ENCODE results near the gene ALPK3. TPM values are rescaled to one million over a fixed set of nuclear protein-coding genes. Genes with fewer than 3 reads are reported as not detected.

The ALPK3 gene
- total and polyA plus RNA-seq, 10 of the 15 experiments (the other 5 are each of a cell fraction or from before 2014, with no cell fraction given) = under 0.01 to 0.05 (median 0.02) TPM; not detected in 6

GRCh38 chr15:84898761-84899160, 81.6 kb downstream of the ALPK3 start (continued):
- TF ChIP-seq CEBPZ (IDR thresholded peaks at IDR 0.05; ENCODE audit: low read depth, low read length) = no peak
- no peak for TF ChIP-seq TCF7 (IDR thresholded peaks at IDR 0.05; ENCODE audit: borderline replicate concordance)
- TF ChIP-seq, protein P1, sequence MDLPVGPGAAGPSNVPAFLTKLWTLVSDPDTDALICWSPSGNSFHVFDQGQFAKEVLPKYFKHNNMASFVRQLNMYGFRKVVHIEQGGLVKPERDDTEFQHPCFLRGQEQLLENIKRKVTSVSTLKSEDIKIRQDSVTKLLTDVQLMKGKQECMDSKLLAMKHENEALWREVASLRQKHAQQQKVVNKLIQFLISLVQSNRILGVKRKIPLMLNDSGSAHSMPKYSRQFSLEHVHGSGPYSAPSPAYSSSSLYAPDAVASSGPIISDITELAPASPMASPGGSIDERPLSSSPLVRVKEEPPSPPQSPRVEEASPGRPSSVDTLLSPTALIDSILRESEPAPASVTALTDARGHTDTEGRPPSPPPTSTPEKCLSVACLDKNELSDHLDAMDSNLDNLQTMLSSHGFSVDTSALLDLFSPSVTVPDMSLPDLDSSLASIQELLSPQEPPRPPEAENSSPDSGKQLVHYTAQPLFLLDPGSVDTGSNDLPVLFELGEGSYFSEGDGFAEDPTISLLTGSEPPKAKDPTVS (IDR thresholded peaks at IDR 0.05; ENCODE audit: low read depth, low read length) = no peak
- TF ChIP-seq, protein P2, sequence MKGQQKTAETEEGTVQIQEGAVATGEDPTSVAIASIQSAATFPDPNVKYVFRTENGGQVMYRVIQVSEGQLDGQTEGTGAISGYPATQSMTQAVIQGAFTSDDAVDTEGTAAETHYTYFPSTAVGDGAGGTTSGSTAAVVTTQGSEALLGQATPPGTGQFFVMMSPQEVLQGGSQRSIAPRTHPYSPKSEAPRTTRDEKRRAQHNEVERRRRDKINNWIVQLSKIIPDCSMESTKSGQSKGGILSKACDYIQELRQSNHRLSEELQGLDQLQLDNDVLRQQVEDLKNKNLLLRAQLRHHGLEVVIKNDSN (IDR thresholded peaks at IDR 0.05; ENCODE audit: borderline replicate concordance, extremely low read length, insufficient read depth, low read depth, low read length) = no peak
- TF ChIP-seq E2F8 (IDR thresholded peaks at IDR 0.05; ENCODE audit: low read depth, partially characterized antibody) = no peak

Data from GM12878 (cell line).